GM19463 (cell line): ENCODE data around the gene CFAP61.
A peak's percentile ranks its signal among the peaks of the same experiment; 100 is the strongest.

Source experiments
- ATAC-seq: cut with Tn5 transposase; IDR thresholded peaks from one replicate; pipeline ENCODE4 v1.9.1; 2021; ENCODE audit warnings: mild to moderate bottlenecking, moderate library complexity; ENCODE audit not compliant: unreplicated experiment

The CFAP61 gene

DNA sequence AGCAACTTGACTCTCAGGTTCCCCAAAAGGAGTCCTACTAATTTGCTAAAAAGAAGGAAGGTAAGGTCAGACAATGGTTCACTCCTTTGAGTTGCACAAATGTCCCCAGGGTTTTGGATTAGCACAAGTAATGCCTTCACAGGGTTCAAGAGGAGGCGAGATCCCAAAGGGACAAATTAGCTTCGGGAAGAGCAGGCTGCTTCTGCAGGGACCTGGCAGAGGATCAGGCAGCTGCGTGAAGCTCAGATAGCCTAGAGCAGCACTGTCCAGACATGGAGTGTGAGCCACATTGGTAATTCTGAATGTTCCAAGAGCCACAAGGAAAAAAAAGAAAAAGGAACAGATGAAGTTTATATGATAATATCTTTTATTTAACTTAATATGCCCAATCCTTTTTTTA, 115.4 kb downstream of the CFAP61 start:
- ATAC-seq, result no peak

DNA sequence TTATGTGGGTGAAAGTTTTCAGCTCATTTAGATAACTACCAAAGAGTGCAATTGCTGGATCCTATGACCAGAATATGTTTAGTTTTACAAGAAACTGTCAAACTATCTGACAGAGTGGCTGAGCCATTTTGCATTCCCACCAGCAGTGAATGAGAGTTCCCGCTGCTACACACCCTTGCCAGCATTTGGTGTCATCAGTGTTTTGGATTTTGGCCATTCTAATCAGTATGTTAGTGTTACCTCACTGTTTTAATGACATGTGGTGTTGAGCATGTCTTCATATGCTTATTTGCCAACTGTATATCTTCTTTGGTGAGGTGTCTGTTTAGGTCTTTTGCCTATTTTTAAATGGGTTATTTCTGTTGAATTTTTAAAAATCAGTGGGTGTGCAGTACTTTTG, 120.9 kb downstream of the CFAP61 start:
- no peak for ATAC-seq

DNA sequence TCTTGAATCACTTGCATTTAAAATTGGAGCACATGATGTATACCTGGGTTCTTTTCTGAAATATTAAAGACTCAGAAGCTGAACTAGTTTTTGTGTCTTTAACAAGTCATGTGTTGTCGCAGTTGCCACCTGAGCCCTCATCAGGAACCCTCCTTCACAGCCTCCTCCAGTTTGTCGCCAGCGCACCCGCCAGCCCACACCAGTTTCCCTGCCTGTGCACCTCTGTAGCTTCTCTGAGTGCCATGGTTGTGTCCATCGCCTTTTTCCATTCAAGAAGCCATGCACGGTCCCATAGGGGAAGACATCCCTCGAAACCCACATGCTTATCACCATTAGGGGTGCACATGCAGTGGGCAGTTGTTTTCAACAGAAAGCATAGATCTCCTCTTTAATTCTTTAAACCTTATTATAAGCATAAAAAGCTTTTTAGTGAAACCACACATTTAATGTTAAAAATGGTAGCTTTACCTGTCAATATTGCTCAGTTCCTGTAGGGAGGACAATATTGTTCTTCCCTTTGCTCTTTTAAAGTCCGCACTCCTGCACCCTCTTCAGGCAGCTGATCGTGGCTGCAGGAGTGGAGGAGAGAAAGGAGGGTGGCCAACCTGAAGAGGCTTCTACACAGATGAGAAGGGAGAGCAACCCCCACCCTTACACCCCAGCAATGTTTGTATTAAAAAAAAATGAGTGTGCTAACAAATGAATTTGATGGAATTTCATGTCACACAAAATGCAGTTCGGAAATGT, 121.9 kb downstream of the CFAP61 start:
- ATAC-seq, result no peak

DNA sequence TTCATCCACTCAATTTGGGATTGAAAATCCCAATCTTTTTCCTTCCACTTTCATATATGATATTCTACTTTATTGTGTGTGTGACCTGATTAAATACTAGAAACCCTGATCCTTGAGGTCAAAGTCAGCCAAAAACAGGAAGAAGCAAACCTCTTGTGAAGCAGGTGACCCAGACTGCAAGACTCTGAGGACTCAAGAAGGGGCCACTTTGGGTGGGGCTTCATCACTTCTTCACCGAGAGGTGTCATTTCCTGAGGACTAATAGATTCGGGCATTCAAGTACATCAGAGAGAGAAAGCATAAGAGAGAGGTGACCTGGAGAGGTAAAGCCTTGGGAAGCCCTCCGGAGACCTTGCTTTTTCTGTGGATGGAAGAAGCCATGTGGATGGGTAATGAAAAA, 129.0 kb downstream of the CFAP61 start:
- no peak for ATAC-seq

DNA sequence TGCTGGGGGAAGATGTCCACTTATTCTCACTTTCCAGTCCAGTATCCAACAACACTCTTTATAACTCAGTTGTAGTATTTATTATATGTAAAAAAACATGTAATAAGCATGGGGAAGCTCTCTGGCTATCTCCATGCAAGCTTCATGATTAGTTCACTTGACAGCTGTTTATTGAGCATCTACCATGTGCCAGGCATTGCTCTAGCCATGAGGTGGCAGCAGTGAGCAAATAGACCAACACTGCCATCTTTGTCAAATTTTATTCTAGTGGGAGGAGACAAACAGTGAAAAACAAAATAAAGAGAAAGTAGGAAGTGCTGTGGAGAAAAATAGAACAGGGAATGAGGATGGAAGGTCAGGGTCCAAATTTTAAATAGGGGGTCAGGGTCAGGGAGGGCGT, 131.8 kb downstream of the CFAP61 start:
- ATAC-seq, result no peak

DNA sequence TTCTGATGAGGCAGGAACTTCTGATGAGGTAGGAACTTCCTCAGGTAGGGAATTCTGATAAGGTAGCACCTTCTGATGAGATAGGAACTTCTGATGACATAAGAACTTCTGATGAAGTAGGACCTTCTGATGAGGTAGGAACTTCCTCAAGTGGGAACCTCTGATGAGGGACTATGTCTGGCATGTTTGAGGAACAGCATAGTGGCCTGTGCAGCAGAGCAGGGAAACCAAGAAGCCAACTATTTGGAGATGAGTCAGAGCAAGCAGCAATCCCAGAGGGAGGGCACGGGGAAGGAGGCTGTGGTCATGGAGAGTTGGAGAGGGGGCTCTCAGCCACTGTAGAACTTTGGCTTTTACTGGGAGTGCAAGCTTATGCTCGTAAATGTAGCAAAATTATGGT, 132.4 kb downstream of the CFAP61 start:
- no peak for ATAC-seq

DNA sequence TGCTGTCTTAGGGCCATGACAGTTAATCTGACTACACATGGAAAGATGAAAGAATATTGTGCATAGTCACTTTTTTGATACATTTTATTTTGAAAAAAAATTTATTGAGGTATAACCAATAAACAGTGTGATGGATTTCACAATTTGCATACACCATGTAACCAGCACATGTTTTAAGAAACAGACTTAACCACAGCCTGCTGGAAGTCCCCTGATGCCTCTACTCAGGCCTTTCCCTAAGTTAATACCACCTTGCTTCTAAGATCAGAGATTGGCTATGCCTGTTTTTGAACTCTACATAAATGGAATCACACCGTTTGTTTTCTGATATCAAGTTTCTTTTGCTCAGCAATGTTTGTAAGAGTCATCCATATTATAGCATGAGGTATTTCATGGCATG, 136.3 kb downstream of the CFAP61 start:
- peak; percentile 84 for ATAC-seq

DNA sequence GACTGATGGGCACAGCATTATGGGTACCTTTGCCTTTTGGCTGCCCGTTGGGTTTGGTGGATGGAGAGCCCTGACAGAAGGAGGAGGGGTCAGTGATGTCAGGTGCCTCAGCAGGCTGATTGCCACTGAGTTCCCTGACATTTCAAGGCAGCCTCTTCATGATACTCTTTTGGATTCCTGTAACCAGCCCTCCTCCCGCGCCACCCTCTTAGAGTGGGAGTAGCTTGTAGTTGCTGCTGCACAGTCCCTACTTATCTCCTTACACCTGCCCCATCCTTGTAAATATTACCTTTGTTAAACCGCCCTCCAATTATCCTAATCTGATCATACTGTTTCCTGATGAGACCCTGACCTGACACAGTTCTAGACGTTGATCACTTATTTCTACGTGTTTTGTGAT, 140.0 kb downstream of the CFAP61 start:
- no peak for ATAC-seq

DNA sequence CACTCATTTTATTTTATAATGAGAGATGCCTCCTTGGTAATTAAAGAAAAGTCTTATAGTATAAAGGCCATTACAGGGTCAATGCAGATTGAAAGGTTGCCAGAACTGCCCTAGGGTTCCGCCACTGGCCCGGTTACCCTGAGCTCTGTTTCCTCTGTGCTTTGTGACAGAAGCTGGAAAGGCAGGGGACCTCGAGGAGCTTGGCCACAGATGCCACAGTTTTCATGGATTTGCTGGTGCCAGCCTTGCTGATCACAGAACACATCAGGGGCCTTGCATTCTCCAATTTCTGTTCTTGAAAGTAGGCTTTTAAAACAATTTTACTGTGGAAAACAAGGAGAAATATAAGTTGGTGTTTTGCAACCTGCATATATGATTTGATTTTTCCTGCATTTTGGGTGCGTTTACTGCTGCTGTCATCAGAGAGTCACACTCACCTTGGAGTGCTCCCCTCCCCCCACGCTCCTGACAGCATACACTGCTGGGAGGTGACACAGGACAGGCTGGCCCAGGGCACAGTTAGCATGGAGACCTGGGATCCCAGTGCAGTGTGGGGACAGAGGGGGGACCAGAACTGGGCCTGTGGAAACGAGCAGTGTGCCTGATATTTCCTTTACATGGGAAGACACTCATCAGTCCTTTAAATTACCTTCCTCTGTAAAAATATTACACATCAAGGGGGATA, 142.8 kb downstream of the CFAP61 start:
- no peak for ATAC-seq

DNA sequence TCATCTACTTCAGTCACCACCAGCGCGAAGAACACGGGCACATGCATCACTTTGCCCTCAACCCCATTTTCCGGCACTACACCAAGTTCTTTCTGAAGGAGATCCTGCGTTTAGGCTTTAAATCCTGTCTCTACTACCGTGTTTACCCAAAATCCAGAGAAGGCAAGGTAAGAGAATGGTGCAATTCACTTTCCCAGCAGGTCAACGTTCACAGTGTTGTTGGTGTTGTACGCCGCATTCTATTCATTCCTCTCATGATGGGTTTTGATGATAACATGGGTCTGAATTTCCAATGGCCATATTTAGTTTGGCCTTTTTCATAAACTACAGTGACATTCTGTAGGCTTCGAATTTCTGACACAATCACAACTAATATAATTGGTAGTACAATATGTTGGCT, 144.3 kb downstream of the CFAP61 start:
- no peak for ATAC-seq

DNA sequence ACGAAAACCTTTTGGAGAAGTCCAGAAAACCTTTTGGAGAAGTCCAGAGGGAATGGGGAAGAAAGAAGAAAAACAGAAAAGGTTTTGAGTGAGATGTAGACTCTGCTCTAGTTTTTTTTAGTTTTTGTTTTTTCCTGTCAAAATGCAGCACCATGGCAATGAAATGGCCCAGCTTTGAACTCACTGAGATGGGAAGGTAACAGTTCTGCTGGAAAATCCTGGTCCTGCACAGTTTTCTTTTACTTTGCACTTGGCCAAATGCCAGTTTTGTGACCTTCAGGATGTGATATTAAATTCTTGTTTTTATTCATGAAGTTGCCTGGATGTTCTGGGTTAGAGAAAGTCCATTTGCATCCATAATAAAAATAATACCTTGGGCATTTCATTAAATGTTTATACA, 145.7 kb downstream of the CFAP61 start:
- no peak for ATAC-seq

DNA sequence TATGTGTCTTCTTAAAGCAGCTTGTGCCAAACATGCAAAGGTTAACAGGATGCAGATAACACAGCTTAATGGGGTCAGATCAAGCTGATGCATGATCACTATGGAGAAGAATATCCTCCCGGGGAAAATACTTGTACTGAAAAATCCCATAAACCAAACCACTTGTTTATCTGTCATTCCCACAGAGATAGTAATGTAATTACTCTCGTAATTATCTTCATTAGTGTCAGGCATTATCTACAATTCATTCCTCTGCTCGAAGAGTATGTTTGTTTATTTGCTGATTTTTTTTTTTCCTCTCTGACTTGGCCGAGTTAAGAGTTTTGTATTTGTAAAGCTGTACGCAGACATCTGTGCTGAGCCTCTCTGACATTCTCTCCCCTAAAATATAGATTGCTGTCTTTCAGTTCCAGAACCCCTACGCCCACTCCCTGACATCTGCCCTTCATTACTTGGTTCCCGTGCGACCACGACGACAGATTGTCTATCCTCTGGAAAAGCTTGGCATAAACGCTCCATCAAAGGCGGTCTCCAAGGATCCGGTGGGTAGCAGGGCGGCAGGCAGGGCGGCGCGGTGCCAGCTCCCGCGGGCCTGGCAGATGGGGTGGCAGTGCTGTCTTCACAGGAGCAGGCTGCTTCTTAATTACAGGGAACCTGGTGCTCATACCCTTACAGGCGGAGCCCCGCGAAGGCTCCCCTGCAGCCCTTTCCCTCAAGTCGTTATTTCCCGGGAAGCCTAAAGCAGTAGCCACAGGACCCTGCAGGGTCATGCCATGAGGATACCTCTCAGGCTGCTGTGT, 147.2 kb downstream of the CFAP61 start:
- no peak for ATAC-seq

DNA sequence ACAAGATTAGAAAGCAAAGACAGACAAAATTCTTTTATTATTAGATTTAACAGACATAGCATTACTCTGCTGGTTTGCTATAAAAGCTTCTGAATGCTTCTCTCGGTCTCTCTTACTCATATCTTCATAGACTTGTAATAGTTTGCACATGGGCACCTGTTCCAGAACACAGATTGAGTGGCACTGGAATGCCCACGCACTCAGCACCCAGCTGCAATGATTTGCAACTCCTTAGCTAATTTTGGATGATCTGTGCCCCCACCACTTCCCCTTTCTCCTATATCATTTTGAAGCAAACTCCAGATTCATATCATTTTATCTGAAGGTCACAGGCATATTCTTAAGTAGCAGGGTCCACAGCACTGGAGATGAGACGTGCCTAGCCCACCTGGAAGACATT, 148.8 kb downstream of the CFAP61 start:
- no peak for ATAC-seq

DNA sequence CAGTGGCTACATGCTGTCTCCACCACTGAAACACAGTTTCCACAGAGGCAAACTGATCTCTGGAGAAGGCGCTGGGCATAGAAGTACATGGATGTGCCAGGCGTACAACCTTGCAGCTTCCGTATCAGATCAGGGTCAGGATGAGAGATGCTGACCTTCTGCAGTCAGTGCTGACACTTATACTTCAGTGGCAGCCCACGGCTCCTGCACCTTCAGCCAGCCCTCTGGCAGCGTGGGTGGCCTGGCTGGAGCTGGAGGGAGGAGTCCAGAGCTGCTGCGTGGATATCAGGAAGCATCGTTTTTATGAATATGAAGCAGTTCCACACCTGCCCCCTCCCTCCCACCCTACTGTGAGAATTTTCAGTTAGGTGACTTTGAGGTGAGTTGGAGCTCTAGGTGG, 149.3 kb downstream of the CFAP61 start:
- ATAC-seq, result no peak

DNA sequence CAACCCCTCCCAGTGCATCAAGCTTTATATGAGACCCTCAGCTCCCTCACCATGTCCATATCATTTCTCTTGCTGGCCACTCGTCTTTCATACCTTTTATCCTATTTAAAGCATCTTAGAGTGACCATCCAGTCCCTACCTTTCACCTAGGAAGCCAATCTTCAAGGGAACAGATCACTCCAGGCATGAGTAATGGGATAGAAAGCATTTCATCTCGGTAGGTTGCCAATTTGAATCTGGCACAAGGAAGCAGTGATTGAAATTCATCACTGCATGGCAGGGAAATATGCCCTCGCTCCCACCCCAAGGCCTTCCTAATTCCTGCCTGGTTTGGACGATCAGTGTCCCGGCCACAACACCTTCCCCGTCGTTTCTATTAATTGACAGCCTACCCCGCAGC, 150.4 kb downstream of the CFAP61 start:
- no peak for ATAC-seq

DNA sequence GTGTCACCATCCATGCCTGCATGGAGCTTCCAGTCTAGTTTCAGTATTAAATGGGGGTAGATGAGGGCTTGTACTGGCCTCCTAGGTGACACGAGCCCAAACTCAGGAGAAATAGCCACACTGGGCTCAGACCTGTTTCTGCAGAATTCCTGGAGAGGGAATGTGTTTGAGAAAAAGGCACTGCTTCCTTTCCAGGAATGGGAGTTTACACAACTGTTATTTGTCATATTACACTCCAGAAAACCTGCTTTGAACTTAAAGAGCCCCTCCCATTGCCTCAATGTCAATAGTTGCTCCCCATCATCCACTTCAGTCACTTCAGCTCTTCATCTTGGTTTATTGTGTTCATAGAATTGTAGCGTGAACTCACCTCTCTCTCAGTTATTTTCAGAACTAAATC, 151.5 kb downstream of the CFAP61 start:
- no peak for ATAC-seq

DNA sequence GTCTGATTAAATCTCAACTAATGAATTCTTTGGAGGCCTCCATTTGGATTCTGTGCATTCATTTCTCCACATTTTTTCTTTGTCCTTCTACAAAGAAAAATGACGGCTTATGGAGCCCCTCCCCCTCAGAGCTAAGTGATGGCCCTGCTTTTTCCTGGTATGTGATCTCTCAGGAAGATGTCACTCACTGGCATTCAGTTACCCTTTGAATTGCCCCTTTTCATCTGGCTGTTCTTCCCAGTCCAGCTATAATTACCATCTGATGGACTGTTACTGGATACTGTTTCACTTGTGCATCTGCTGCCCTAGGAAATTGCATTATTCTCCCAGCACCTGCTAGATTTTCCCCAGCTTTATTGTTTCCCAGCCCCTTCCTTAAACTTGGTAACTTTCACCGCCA, 151.9 kb downstream of the CFAP61 start:
- ATAC-seq, result no peak

DNA sequence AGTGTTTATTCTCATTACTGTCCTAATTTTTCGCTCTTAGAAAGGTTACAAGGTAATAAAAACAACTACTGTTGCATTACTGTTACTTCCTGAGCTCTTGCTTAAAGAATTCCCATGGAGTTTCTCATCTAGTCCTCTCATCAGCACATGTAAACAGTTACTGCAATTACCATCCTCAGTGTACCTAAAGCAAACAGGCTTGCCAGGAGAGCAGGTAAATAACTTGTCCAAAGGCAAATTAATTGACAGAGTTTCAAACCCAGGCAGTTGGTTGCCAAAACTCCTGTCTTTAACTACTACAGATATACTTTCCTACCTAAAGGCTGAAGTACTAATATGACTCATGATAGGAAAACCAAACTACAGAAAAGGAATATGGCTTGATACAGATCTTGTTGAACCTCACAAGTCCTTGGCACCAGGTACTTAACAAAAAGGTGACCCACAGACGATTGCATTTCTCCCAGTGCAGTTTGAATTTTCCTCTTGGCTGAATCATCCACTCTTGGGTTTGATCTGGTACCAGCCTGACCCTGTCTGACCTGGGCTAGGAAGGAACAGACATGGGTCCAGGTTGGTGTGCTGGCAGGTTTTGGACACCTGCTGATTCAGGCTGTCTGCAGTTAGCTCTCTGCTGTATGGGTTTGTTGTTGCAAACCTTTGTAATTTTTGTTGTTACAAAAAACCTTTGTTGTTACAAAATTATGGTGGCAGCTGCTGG, 153.0 kb downstream of the CFAP61 start:
- ATAC-seq, result no peak

DNA sequence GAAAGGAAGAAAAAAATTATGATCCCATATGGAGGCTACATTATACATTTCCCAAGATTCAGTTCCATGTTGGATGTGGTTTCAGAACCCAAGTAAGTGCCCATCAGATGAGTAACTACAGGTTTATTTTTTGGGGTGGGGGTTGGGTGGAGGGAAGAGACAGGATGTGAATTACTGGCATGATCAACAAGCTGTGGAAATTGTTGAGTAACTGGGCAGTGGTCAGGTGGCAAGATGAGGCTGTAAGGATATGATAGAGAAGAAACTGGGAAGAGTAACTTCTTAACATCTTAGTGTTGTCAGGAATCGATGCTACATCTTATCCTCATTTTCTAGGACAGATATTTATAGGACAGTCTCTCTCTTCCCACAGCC, 153.5 kb downstream of the CFAP61 start:
- ATAC-seq, result no peak

DNA sequence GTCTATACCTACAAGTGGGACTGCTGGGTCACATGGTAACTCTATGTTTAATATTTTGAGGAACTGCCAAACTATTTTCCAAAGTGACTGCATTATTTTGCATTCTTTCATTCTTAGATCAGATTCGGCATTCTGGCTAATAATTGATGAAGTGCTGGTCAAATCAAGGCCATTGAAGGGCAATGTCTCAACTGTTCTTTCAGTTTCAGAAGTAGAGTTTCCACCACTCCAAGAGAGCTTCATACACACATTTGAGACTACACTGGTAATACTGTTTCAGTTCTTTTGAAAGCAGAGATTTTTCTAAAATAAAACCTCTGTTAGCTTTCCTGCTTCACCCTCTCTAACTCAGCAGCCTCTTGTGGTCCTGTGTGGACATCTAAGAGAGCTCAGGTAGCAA, 154.5 kb downstream of the CFAP61 start:
- ATAC-seq, result peak; percentile 84

DNA sequence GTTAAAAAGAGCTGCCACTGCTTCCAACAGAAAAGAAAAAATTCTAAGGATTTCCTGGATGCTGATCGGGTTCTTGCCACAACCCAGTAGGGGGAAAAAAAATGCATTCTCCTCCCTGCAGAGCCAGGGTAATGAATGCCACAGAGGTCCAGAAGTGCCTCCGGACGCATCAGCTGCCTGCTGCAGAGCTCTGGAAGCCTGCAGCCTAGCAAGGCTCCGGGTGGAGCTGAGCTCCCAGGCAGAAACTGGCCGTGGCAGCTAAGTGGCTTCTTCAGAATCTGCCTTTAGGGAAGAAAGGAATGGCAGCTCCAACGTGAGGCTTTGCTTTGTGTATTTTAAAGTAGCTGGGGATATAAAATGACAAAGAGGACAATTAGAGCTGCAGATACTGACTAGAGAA, 155.0 kb downstream of the CFAP61 start:
- ATAC-seq, result no peak
